ENCODE measurements around the gene ARL15. TPM values are rescaled to one million over a fixed set of nuclear protein-coding genes. Genes with fewer than 3 reads are reported as not detected.

Gene ARL15
- total RNA-seq, 1 experiment from 2014 or later = 6.9 TPM

DNA sequence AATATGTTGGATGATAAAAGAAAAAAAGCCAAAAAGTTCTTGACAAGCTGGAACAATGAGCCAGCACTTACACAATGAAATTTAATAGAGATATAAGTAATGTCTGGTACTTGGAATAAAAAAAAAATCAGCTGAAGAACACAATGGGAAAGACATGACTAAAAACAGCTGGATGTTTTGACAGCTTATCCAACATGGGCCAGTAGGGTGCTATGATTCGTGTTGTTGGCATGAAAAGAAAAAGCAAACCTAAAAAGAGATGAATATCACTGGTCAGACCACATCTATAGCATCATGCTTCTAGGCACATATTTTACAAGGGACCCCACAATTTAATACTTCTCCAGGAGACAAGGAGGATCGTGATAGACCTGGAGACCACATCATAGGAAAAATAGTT is 175.3 kb downstream of the ARL15 start:
- DNase-seq = no peak
- H3K9ac ChIP-seq (ENCODE audit: low read length) = no peak overlapping the region
- H3K27me3 ChIP-seq (ENCODE audit: low read length) = no peaks in the 10 kb centered on the region
- POLR2A ChIA-PET (ENCODE audit: unreplicated experiment) = interaction anchor here (0.6 kb wide), 1 partner anchor 30 kb away, joined by 3 read pairs; no protein-coding TSS in a partner anchor
- H3K9me2 ChIP-seq (replicated peaks; ENCODE audit: low read length) = no peaks in the 10 kb centered on the region
- H3K27ac ChIP-seq (ENCODE audit: low read length) = no peak overlapping the region
- intact Hi-C loops (cut with micrococcal nuclease) = no loop called here
- H3F3A ChIP-seq (ENCODE audit: low read length, unreplicated experiment) = no peaks in the 10 kb centered on the region
- no peaks in the 10 kb centered on the region for H3K4me1 ChIP-seq (ENCODE audit: insufficient read depth, low read length)
- H3K4me3 ChIP-seq (ENCODE audit: low read length) = no peak overlapping the region
- no peaks in the 10 kb centered on the region for H3K36me3 ChIP-seq (ENCODE audit: low read depth, low read length)
- no peaks in the 10 kb centered on the region for H3K79me2 ChIP-seq (ENCODE audit: low read length)
- CTCF ChIA-PET = no interaction called here
- BruUV-seq (replicated peaks) = no TSS peak
- H2AFZ ChIP-seq (ENCODE audit: low read length) = no peak overlapping the region
- H4K20me1 ChIP-seq (ENCODE audit: low read length) = no peaks in the 10 kb centered on the region
- no peaks in the 10 kb centered on the region for H3K9me3 ChIP-seq (ENCODE audit: low read length)
- no peak overlapping the region for H3K4me2 ChIP-seq (ENCODE audit: low read length)
- TF ChIP-seq EZH2 (IDR thresholded peaks at IDR 0.05; ENCODE audit: low read length, unreplicated experiment) = no peak
- TF ChIP-seq, protein P1, sequence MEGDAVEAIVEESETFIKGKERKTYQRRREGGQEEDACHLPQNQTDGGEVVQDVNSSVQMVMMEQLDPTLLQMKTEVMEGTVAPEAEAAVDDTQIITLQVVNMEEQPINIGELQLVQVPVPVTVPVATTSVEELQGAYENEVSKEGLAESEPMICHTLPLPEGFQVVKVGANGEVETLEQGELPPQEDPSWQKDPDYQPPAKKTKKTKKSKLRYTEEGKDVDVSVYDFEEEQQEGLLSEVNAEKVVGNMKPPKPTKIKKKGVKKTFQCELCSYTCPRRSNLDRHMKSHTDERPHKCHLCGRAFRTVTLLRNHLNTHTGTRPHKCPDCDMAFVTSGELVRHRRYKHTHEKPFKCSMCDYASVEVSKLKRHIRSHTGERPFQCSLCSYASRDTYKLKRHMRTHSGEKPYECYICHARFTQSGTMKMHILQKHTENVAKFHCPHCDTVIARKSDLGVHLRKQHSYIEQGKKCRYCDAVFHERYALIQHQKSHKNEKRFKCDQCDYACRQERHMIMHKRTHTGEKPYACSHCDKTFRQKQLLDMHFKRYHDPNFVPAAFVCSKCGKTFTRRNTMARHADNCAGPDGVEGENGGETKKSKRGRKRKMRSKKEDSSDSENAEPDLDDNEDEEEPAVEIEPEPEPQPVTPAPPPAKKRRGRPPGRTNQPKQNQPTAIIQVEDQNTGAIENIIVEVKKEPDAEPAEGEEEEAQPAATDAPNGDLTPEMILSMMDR (conservative IDR thresholded peaks at IDR 0.05; ENCODE audit: low read depth, low read length) = no peak
- TF ChIP-seq EZH2phosphoT487 (IDR thresholded peaks at IDR 0.05; ENCODE audit: borderline replicate concordance, low read length) = no peak
- ATAC-seq = no peak

GRCh38 chr5:54133917-54134316 is 176.5 kb downstream of the ARL15 start:
- Histone ChIP-seq H3K9me3 (ENCODE audit: low read length) (no peaks in the 10 kb centered on the region), H2AFZ (ENCODE audit: low read length) (no peak overlapping the region), H3K79me2 (ENCODE audit: low read length) (no peaks in the 10 kb centered on the region), H3K27ac (ENCODE audit: low read length) (no peak overlapping the region), H3K27me3 (ENCODE audit: low read length) (no peaks in the 10 kb centered on the region), H3F3A (ENCODE audit: low read length, unreplicated experiment) (no peaks in the 10 kb centered on the region), H3K4me3 (ENCODE audit: low read length) (no peak overlapping the region), H3K36me3 (ENCODE audit: low read depth, low read length) (no peaks in the 10 kb centered on the region), H3K4me2 (ENCODE audit: low read length) (no peak overlapping the region), H3K4me1 (ENCODE audit: insufficient read depth, low read length) (no peaks in the 10 kb centered on the region), H3K9ac (ENCODE audit: low read length) (no peak overlapping the region), H3K9me2 (replicated peaks; ENCODE audit: low read length) (no peaks in the 10 kb centered on the region), H4K20me1 (ENCODE audit: low read length) (no peaks in the 10 kb centered on the region)
- no peak for TF ChIP-seq EZH2phosphoT487 (IDR thresholded peaks at IDR 0.05; ENCODE audit: borderline replicate concordance, low read length)
- intact Hi-C loops (cut with micrococcal nuclease) = no loop called here
- DNase-seq (no peak), ATAC-seq (no peak)
- BruUV-seq (replicated peaks) = no TSS peak
- POLR2A ChIA-PET (ENCODE audit: unreplicated experiment) = no interaction called here
- CTCF ChIA-PET = no interaction called here

GRCh38 chr5:54120473-54120872 is 189.9 kb downstream of the ARL15 start:
- Histone ChIP-seq H3K27me3 (ENCODE audit: low read length) (no peaks in the 10 kb centered on the region), H3K79me2 (ENCODE audit: low read length) (no peaks in the 10 kb centered on the region), H3F3A (ENCODE audit: low read length, unreplicated experiment) (no peaks in the 10 kb centered on the region), H3K4me2 (ENCODE audit: low read length) (no peak overlapping the region), H3K36me3 (ENCODE audit: low read depth, low read length) (no peaks in the 10 kb centered on the region), H4K20me1 (ENCODE audit: low read length) (no peaks in the 10 kb centered on the region), H3K4me3 (ENCODE audit: low read length) (no peak overlapping the region), H3K4me1 (ENCODE audit: insufficient read depth, low read length) (no peaks in the 10 kb centered on the region), H3K9me2 (replicated peaks; ENCODE audit: low read length) (no peaks in the 10 kb centered on the region), H3K9ac (ENCODE audit: low read length) (no peak overlapping the region), H3K9me3 (ENCODE audit: low read length) (no peaks in the 10 kb centered on the region), H3K27ac (ENCODE audit: low read length) (no peak overlapping the region), H2AFZ (ENCODE audit: low read length) (no peak overlapping the region)
- BruUV-seq (replicated peaks) = no TSS peak
- no peak for TF ChIP-seq EZH2 (IDR thresholded peaks at IDR 0.05; ENCODE audit: low read length, unreplicated experiment)
- no peak for TF ChIP-seq EZH2phosphoT487 (IDR thresholded peaks at IDR 0.05; ENCODE audit: borderline replicate concordance, low read length)
- TF ChIP-seq, protein P1 (conservative IDR thresholded peaks at IDR 0.05; ENCODE audit: low read depth, low read length) = no peak
- ChIA-PET POLR2A (ENCODE audit: unreplicated experiment) (no interaction called here), CTCF (no interaction called here)
- intact Hi-C loops (cut with micrococcal nuclease) = no loop called here
- no peak for ATAC-seq
- DNase-seq = no peak

Data from PC-3 (cell line).